Mesothelial cell of epicardium (in vitro differentiated cells): Measurements from ENCODE around the gene SCARB1. TPM values are rescaled to one million over a fixed set of nuclear protein-coding genes. Genes with fewer than 3 reads are reported as not detected.

Experiments
- DNase-seq, 2 experiments: peaks; one replicate each; pipeline ENCODE4 v3.0.0; 2021; ENCODE audit warnings: low spot score in 2 of 2; ENCODE audit not compliant: unreplicated experiment in 2 of 2
- H3K27ac Mint-ChIP-seq: 2 replicates; pipeline ENCODE4 v1.8.0; 2021; ENCODE audit warnings: mixed read lengths
- H3K27me3 Mint-ChIP-seq: 2 replicates; pipeline ENCODE4 v1.8.0; 2021; ENCODE audit warnings: low read depth, mixed read lengths
- H3K36me3 Mint-ChIP-seq: 2 replicates; pipeline ENCODE4 v1.8.0; 2021; ENCODE audit warnings: mixed read lengths
- H3K4me1 Mint-ChIP-seq: 2 replicates; pipeline ENCODE4 v1.8.0; 2021; ENCODE audit warnings: mixed read lengths
- H3K4me3 Mint-ChIP-seq: 2 replicates; pipeline ENCODE4 v1.8.0; 2021; ENCODE audit warnings: mild to moderate bottlenecking, moderate library complexity, mixed read lengths
- H3K9me3 Mint-ChIP-seq: 2 replicates; pipeline ENCODE4 v1.8.0; 2021; ENCODE audit warnings: mixed read lengths
- total RNA-seq: library from RNA; stranded (reverse); gene quantifications from 3 replicates; pipeline ENCODE4 v1.2.1, GENCODE V29; 2021
- TF ChIP-seq, protein P1 (sequence below): fragments of 200-600 bp; sonication (generic); IDR thresholded peaks from one replicate; pipeline ENCODE4 v1.5.0; 2021; ENCODE audit warnings: antibody characterized with exemption; ENCODE audit not compliant: unreplicated experiment

The SCARB1 gene
- total RNA-seq, 1 donor from 2014 or later = 40.2 TPM

GRCh38 chr12:124790650-124791400, 72.8 kb downstream of the SCARB1 start:
- Mint-ChIP-seq H3K36me3 (peaks cover 31% of the 10 kb centered on the region), H3K4me3 (no peak overlapping the region), H3K4me1 (peaks cover 11% of the 10 kb centered on the region), H3K27ac (no peak overlapping the region), H3K9me3 (no peaks in the 10 kb centered on the region), H3K27me3 (no peaks in the 10 kb centered on the region)
- TF ChIP-seq, protein P1, sequence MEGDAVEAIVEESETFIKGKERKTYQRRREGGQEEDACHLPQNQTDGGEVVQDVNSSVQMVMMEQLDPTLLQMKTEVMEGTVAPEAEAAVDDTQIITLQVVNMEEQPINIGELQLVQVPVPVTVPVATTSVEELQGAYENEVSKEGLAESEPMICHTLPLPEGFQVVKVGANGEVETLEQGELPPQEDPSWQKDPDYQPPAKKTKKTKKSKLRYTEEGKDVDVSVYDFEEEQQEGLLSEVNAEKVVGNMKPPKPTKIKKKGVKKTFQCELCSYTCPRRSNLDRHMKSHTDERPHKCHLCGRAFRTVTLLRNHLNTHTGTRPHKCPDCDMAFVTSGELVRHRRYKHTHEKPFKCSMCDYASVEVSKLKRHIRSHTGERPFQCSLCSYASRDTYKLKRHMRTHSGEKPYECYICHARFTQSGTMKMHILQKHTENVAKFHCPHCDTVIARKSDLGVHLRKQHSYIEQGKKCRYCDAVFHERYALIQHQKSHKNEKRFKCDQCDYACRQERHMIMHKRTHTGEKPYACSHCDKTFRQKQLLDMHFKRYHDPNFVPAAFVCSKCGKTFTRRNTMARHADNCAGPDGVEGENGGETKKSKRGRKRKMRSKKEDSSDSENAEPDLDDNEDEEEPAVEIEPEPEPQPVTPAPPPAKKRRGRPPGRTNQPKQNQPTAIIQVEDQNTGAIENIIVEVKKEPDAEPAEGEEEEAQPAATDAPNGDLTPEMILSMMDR = no peak
- no peak for DNase-seq

- TF ChIP-seq, protein P1 = no peak
- H3K9me3 Mint-ChIP-seq = no peaks in the 10 kb centered on the region
- H3K4me1 Mint-ChIP-seq = peaks cover 10% of the 10 kb centered on the region
- H3K36me3 Mint-ChIP-seq = peaks cover 31% of the 10 kb centered on the region
- no peak for DNase-seq
- no peak overlapping the region for H3K27ac Mint-ChIP-seq
- H3K27me3 Mint-ChIP-seq = no peaks in the 10 kb centered on the region
- no peak overlapping the region for H3K4me3 Mint-ChIP-seq
These were observed 74.6 kb downstream of the SCARB1 start for GRCh38 chr12:124788936-124789555.

DNA sequence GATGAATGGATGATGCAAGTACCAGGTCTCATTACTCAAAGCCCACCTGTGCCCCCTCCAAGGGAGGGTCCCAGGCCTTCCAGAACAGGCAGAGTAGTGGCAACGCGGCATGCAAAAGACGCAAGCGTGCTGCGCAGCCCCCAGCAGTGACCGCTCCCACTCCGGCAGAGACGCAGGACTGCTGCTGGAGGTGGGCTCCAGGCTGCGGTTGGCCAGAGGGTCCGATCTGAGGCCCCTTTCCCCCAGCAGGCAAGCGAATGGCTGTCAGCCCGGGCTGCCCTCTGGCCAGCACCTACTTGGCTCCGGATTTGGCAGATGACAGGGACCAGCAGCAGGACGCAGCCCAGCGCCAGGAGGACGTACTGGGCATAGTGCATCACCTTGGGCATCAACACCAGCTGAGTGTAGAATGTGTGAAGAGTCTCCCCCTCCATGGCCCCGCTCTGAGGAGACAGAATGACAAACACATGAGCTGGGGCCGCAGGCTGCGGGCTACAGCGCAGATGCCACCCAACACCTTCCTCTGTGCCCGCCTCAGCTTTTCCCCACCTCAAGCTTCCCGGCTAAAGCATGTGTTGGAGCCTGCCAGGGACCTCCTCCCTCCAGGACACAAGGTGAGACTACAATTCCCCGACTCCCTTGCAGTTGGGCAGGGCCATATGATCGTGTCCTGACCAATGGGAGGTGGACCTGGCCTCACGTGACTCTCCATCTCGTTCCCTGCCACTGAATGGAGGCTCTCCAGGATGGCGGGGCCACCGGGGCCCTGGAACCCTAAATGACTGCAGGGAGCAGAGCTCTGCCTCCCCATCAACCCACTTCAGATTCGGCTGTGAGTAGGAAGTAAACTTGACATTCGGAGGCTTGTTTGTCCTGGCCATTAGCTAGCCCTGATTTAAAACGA, 77.4 kb downstream of the SCARB1 start:
- Mint-ChIP-seq H3K4me3 (peak overlapping the region; percentile 53), H3K27me3 (no peaks in the 10 kb centered on the region), H3K9me3 (no peaks in the 10 kb centered on the region), H3K4me1 (no peaks in the 10 kb centered on the region), H3K27ac (no peak overlapping the region), H3K36me3 (peaks cover 27% of the 10 kb centered on the region)
- no peak for DNase-seq
- TF ChIP-seq, protein P1 = no peak

GRCh38 chr12:124784871-124785572, 78.6 kb downstream of the SCARB1 start:
- no peak overlapping the region for H3K4me3 Mint-ChIP-seq
- TF ChIP-seq, protein P1 = no peak
- H3K27ac Mint-ChIP-seq = no peak overlapping the region
- H3K4me1 Mint-ChIP-seq = no peaks in the 10 kb centered on the region
- H3K27me3 Mint-ChIP-seq = no peaks in the 10 kb centered on the region
- no peaks in the 10 kb centered on the region for H3K9me3 Mint-ChIP-seq
- no peak for DNase-seq
- H3K36me3 Mint-ChIP-seq = peaks cover 21% of the 10 kb centered on the region

DNA sequence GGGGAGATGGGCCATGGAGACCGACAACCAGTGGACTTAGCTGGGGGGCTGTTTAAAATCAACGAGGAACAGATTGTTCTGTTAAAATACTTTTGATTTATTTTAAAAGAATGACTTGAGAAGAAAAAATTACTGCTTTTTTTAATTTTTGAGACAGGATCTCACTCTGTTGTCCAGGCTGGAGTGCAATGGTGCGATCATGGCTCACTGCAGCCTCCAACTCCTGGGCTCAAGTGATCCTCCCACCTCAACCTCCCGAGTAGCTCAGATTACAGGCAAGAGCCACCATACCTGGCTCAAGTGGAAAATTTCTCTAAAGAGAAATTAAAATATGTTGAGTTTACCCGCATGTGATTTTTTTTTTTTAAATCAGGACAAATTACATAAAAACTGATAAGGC, 80.6 kb downstream of the SCARB1 start:
- H3K9me3 Mint-ChIP-seq = no peaks in the 10 kb centered on the region
- no peak for DNase-seq
- H3K27me3 Mint-ChIP-seq = no peaks in the 10 kb centered on the region
- no peak overlapping the region for H3K4me3 Mint-ChIP-seq
- H3K27ac Mint-ChIP-seq = peak overlapping the region; percentile 44
- TF ChIP-seq, protein P1 = no peak
- no peaks in the 10 kb centered on the region for H3K4me1 Mint-ChIP-seq
- H3K36me3 Mint-ChIP-seq = peaks cover 16% of the 10 kb centered on the region
